GM12878 (cell line): ENCODE measurements around the gene MYH6.

Source experiments
- EP300 ChIP-seq, 2 experiments: fragments of 150-350 bp in 1 of 2; IDR thresholded peaks; 2 replicates each; pipeline ENCODE4 v1.6.1; 2011 to 2012; ENCODE audit warnings: low read depth in 2 of 2, low read length in 2 of 2, borderline replicate concordance in 1 of 2, improper control_type of control experiment in 1 of 2, inconsistent platforms in 1 of 2; ENCODE audit not compliant: control insufficient read depth in 1 of 2
- MXI1 ChIP-seq: fragments of 150-350 bp; IDR thresholded peaks from 2 replicates; pipeline ENCODE4 v1.6.1; 2011; ENCODE audit warnings: low read depth, mild to moderate bottlenecking, inconsistent platforms, low read length, improper control_type of control experiment
- MYC ChIP-seq: IDR thresholded peaks from 2 replicates; pipeline ENCODE4 v1.6.1; 2011; ENCODE audit warnings: mild to moderate bottlenecking, low read length, moderate library complexity, inconsistent platforms; ENCODE audit not compliant: insufficient read depth, insufficient replicate concordance, insufficient read length, severe bottlenecking
- POLR2AphosphoS5 ChIP-seq: IDR thresholded peaks from 2 replicates; pipeline ENCODE4 v1.6.1; 2011; ENCODE audit warnings: mild to moderate bottlenecking, low read length, inconsistent platforms
- RFX5 ChIP-seq: IDR thresholded peaks from 2 replicates; pipeline ENCODE4 v1.6.1; 2011; ENCODE audit warnings: low read depth, low read length, improper control_type of control experiment
- STAT3 ChIP-seq: IDR thresholded peaks from 2 replicates; pipeline ENCODE4 v1.6.1; 2011; ENCODE audit warnings: low read depth, low read length, improper control_type of control experiment
- TF ChIP-seq, protein P1 (sequence below), 3 experiments: IDR thresholded peaks in 2 of 3; conservative IDR thresholded peaks in 1 of 3; 2 replicates each; pipeline ENCODE4 v1.5.1; 2011; ENCODE audit warnings: low read depth in 3 of 3, low read length in 3 of 3, mild to moderate bottlenecking in 3 of 3, control low read depth in 2 of 3, moderate library complexity in 2 of 3, inconsistent platforms in 1 of 3, mixed read lengths in 1 of 3; ENCODE audit not compliant: control insufficient read depth in 2 of 3, insufficient read depth in 1 of 3; ENCODE audit errors: extremely low read depth in 1 of 3
- TF ChIP-seq, protein P2 (sequence below): IDR thresholded peaks from 2 replicates; pipeline ENCODE4 v1.6.1; 2011; ENCODE audit warnings: low read depth, mild to moderate bottlenecking, low read length, moderate library complexity, borderline replicate concordance; ENCODE audit errors: extremely low read depth
- TF ChIP-seq, protein P3 (sequence below): IDR thresholded peaks from 2 replicates; pipeline ENCODE4 v1.6.1; 2012; ENCODE audit warnings: low read depth, low read length, improper control_type of control experiment

DNA sequence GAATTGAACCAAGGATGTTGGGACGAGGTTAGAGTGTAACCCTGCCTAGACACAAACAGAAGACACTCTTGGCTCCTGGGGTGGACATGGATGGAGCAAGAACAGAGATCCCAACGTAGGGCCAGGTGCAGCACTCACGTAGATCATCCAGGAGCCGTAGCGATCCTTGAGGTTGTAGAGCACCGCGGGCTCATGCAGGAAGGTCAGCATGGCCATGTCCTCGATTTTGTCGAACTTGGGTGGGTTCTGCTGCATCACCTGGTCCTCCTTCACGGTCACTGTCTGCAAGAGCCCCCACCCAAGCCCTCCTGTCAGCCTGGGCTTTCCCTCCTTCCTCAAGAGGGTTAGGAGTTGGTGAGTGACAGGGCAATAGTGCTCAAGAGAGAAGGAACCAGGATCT, 24.9 kb upstream of the MYH6 start:
- TF ChIP-seq EP300 (IDR thresholded peaks at IDR 0.05; ENCODE audit: borderline replicate concordance in 1 of 2, control insufficient read depth in 1 of 2, low read depth in 2 of 2, low read length in 2 of 2) (no peak), MYC (no peak), STAT3 (no peak), MXI1 (no peak), POLR2AphosphoS5 (no peak), RFX5 (no peak)
- TF ChIP-seq, protein P1, sequence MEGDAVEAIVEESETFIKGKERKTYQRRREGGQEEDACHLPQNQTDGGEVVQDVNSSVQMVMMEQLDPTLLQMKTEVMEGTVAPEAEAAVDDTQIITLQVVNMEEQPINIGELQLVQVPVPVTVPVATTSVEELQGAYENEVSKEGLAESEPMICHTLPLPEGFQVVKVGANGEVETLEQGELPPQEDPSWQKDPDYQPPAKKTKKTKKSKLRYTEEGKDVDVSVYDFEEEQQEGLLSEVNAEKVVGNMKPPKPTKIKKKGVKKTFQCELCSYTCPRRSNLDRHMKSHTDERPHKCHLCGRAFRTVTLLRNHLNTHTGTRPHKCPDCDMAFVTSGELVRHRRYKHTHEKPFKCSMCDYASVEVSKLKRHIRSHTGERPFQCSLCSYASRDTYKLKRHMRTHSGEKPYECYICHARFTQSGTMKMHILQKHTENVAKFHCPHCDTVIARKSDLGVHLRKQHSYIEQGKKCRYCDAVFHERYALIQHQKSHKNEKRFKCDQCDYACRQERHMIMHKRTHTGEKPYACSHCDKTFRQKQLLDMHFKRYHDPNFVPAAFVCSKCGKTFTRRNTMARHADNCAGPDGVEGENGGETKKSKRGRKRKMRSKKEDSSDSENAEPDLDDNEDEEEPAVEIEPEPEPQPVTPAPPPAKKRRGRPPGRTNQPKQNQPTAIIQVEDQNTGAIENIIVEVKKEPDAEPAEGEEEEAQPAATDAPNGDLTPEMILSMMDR (IDR thresholded peaks at IDR 0.05 in 2 of 3, conservative IDR thresholded peaks at IDR 0.05 in 1 of 3; ENCODE audit: control insufficient read depth in 2 of 3, extremely low read depth in 1 of 3, insufficient read depth in 1 of 3, low read depth in 3 of 3, low read length in 3 of 3): no peak
- TF ChIP-seq, protein P2, sequence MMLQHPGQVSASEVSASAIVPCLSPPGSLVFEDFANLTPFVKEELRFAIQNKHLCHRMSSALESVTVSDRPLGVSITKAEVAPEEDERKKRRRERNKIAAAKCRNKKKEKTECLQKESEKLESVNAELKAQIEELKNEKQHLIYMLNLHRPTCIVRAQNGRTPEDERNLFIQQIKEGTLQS: no peak
- TF ChIP-seq, protein P3, sequence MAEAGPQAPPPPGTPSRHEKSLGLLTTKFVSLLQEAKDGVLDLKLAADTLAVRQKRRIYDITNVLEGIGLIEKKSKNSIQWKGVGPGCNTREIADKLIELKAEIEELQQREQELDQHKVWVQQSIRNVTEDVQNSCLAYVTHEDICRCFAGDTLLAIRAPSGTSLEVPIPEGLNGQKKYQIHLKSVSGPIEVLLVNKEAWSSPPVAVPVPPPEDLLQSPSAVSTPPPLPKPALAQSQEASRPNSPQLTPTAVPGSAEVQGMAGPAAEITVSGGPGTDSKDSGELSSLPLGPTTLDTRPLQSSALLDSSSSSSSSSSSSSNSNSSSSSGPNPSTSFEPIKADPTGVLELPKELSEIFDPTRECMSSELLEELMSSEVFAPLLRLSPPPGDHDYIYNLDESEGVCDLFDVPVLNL: no peak
